Measurements from ENCODE around the gene ZSWIM6. TPM values are rescaled to one million over a fixed set of nuclear protein-coding genes. Genes with fewer than 3 reads are reported as not detected.

Gene ZSWIM6
- total RNA-seq, 1 experiment from 2014 or later, result 10.0 TPM

GRCh38 chr5:61303346-61303745 lies 28.7 kb upstream of the ZSWIM6 start:
- Histone ChIP-seq H3K9me3 (no peaks in the 10 kb centered on the region), H3K27me3 (replicated peaks; ENCODE audit: control insufficient read depth, insufficient read depth, low read length) (no peaks in the 10 kb centered on the region), H3K36me3 (ENCODE audit: control insufficient read depth, insufficient read depth, low read length) (no peaks in the 10 kb centered on the region), H3K4me3 (ENCODE audit: low read depth, low read length) (no peak overlapping the region), H3K4me1 (peaks cover 66% of the 10 kb centered on the region)
- DNase-seq, result no peak
- POLR2A ChIA-PET, result interaction anchor here (1.1 to 4.0 kb wide), 2 partner anchors 28 to 48 kb away, joined by 7 to 43 read pairs; partner anchors contain the start of gene ZSWIM6
- Mint-ChIP-seq H3K27ac (ENCODE audit: unreplicated experiment) (no peak overlapping the region), H3K9me3 (ENCODE audit: unreplicated experiment) (no peaks in the 10 kb centered on the region), H3K4me3 (ENCODE audit: unreplicated experiment) (no peak overlapping the region), H3K4me1 (ENCODE audit: low read depth, unreplicated experiment) (peaks cover 43% of the 10 kb centered on the region), H3K36me3 (ENCODE audit: insufficient read depth, unreplicated experiment) (no peaks in the 10 kb centered on the region), H3K27me3 (ENCODE audit: insufficient read depth, unreplicated experiment) (no peaks in the 10 kb centered on the region)
- CTCF ChIA-PET, result no interaction called here
- intact Hi-C loops (cut with micrococcal nuclease; ENCODE audit: unreplicated experiment), result loop anchor here (10.0 kb wide), 2 partner anchors 139 to 629 kb away; partner anchors contain the start of gene SMIM15
- no TSS peak for BruUV-seq (replicated peaks)
- no peak for TF ChIP-seq CTCF (IDR thresholded peaks at IDR 0.05; ENCODE audit: insufficient read depth in 1 of 2, low read depth in 1 of 2, low read length in 1 of 2, severe bottlenecking in 1 of 2, unreplicated experiment in 1 of 2)

GRCh38 chr5:61304590-61305381 lies 27.3 kb upstream of the ZSWIM6 start:
- no TSS peak for BruUV-seq (replicated peaks)
- H3K36me3 Mint-ChIP-seq (ENCODE audit: insufficient read depth, unreplicated experiment), result no peaks in the 10 kb centered on the region
- H3K27me3 ChIP-seq (replicated peaks; ENCODE audit: control insufficient read depth, insufficient read depth, low read length), result no peaks in the 10 kb centered on the region
- peak overlapping the region; percentile 57 for H3K4me3 Mint-ChIP-seq (ENCODE audit: unreplicated experiment)
- no peak overlapping the region for H3K4me3 ChIP-seq (ENCODE audit: low read depth, low read length)
- POLR2A ChIA-PET, result interaction anchor here (4.0 kb wide), 1 partner anchor 27 kb away, joined by 43 read pairs; the partner anchor contains the start of gene ZSWIM6
- no peaks in the 10 kb centered on the region for H3K27me3 Mint-ChIP-seq (ENCODE audit: insufficient read depth, unreplicated experiment)
- no peaks in the 10 kb centered on the region for H3K9me3 Mint-ChIP-seq (ENCODE audit: unreplicated experiment)
- no peaks in the 10 kb centered on the region for H3K36me3 ChIP-seq (ENCODE audit: control insufficient read depth, insufficient read depth, low read length)
- peaks cover 72% of the 10 kb centered on the region for H3K4me1 ChIP-seq
- H3K9me3 ChIP-seq, result no peaks in the 10 kb centered on the region
- no peak for TF ChIP-seq CTCF (IDR thresholded peaks at IDR 0.05; ENCODE audit: insufficient read depth in 1 of 2, low read depth in 1 of 2, low read length in 1 of 2, severe bottlenecking in 1 of 2, unreplicated experiment in 1 of 2)
- peak; percentile 75 to 84 for DNase-seq
- CTCF ChIA-PET, result no interaction called here
- peaks cover 48% of the 10 kb centered on the region for H3K4me1 Mint-ChIP-seq (ENCODE audit: low read depth, unreplicated experiment)
- H3K27ac Mint-ChIP-seq (ENCODE audit: unreplicated experiment), result peak overlapping the region; percentile 83
- intact Hi-C loops (cut with micrococcal nuclease; ENCODE audit: unreplicated experiment), result loop anchor here (10.0 kb wide), 2 partner anchors 140 to 630 kb away; partner anchors contain the start of gene SMIM15

- peak overlapping the region; percentile 30 for H3K27ac Mint-ChIP-seq (ENCODE audit: unreplicated experiment)
- intact Hi-C loops (cut with micrococcal nuclease; ENCODE audit: unreplicated experiment), result loop anchor here (1.0 to 10.0 kb wide), 5 partner anchors 26 to 632 kb away; partner anchors contain the start of genes SMIM15 and ZSWIM6
- CTCF ChIA-PET, result interaction anchor here (1.0 to 1.2 kb wide), 3 partner anchors 25 to 33 kb away, joined by 3 read pairs; no protein-coding TSS in a partner anchor
- no peaks in the 10 kb centered on the region for H3K27me3 ChIP-seq (replicated peaks; ENCODE audit: control insufficient read depth, insufficient read depth, low read length)
- no peaks in the 10 kb centered on the region for H3K36me3 ChIP-seq (ENCODE audit: control insufficient read depth, insufficient read depth, low read length)
- BruUV-seq (replicated peaks), result no TSS peak
- no peaks in the 10 kb centered on the region for H3K27me3 Mint-ChIP-seq (ENCODE audit: insufficient read depth, unreplicated experiment)
- no peaks in the 10 kb centered on the region for H3K9me3 ChIP-seq
- H3K9me3 Mint-ChIP-seq (ENCODE audit: unreplicated experiment), result no peaks in the 10 kb centered on the region
- DNase-seq, result peak; percentile 69 to 72
- H3K4me1 ChIP-seq, result peaks cover 74% of the 10 kb centered on the region
- POLR2A ChIA-PET, result interaction anchor here (1.3 kb wide), 1 partner anchor 25 kb away, joined by 10 read pairs; no protein-coding TSS in a partner anchor
- H3K4me3 ChIP-seq (ENCODE audit: low read depth, low read length), result no peak overlapping the region
- peaks cover 56% of the 10 kb centered on the region for H3K4me1 Mint-ChIP-seq (ENCODE audit: low read depth, unreplicated experiment)
- peak overlapping the region; percentile 8 for H3K4me3 Mint-ChIP-seq (ENCODE audit: unreplicated experiment)
- H3K36me3 Mint-ChIP-seq (ENCODE audit: insufficient read depth, unreplicated experiment), result no peaks in the 10 kb centered on the region
- no peak for TF ChIP-seq CTCF (IDR thresholded peaks at IDR 0.05; ENCODE audit: insufficient read depth in 1 of 2, low read depth in 1 of 2, low read length in 1 of 2, severe bottlenecking in 1 of 2, unreplicated experiment in 1 of 2)
Measured at GRCh38 chr5:61306531-61307131, 25.4 kb upstream of the ZSWIM6 start.

All from Caco-2 (cell line).